IPS DF 6.9 (cell line): Measurements from ENCODE around the gene SYT11.

Source experiments
- DNase-seq: peaks from one replicate; pipeline ENCODE4 v3.0.0-alpha.2; 2013; ENCODE audit warnings: low read depth, low spot score
- H3K27ac ChIP-seq: one replicate; pipeline ENCODE4 v1.5.1; 2013; ENCODE audit warnings: low read length, control low read depth
- H3K27me3 ChIP-seq: 2 replicates; pipeline ENCODE4 v1.6.1; 2013; ENCODE audit warnings: mild to moderate bottlenecking, low read length; ENCODE audit not compliant: control insufficient read depth, insufficient read depth
- H3K36me3 ChIP-seq: 2 replicates; pipeline ENCODE4 v1.6.1; 2013; ENCODE audit warnings: low read length; ENCODE audit not compliant: control insufficient read depth, insufficient read depth
- H3K4me1 ChIP-seq: 2 replicates; pipeline ENCODE4 v1.6.1; 2013; ENCODE audit warnings: low read length; ENCODE audit not compliant: control insufficient read depth, insufficient read depth
- H3K4me3 ChIP-seq: 2 replicates; pipeline ENCODE4 v1.5.1; 2013; ENCODE audit warnings: mild to moderate bottlenecking, low read length
- H3K9me3 ChIP-seq: 2 replicates; pipeline ENCODE4 v1.6.1; 2013; ENCODE audit warnings: low read length, inconsistent platforms; ENCODE audit not compliant: control insufficient read depth, insufficient read depth
- whole genome bisulfite sequencing: extraction: QIAGEN DNeasy Blood & Tissue Kit; methylation state at CpG from one replicate; pipeline ENCODE4 v1.1.7; 2013; ENCODE audit warnings: mixed read lengths, missing lambda C conversion rate; ENCODE audit not compliant: insufficient read length, insufficient coverage; 5-methylcytosine and 5-hydroxymethylcytosine counted together

Gene SYT11

DNA sequence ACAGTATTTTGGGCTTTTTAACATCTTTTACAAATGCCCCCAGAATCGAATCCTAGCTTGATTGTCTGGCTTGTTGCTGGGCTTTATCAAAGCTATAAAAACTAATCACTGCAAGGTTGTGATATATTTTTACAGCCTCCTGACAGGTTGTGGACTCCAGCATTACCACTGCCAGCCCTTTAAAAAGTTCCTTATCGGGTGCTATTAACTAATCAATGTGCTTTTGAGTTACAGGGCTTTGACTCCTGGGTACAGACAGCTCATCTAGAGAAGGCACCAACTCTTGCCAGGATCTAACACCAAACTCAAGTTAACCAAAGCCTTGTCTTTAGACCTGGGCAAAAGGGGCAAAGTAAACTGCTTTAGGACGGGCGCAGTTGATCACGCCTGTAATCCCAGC lies 19.0 kb upstream of the SYT11 start:
- Histone ChIP-seq H3K27me3 (no peaks in the 10 kb centered on the region), H3K9me3 (no peaks in the 10 kb centered on the region), H3K4me1 (no peaks in the 10 kb centered on the region), H3K4me3 (no peak overlapping the region), H3K27ac (no peak overlapping the region), H3K36me3 (no peaks in the 10 kb centered on the region)
- DNase-seq, result no peak
- no CpG with 5 or more reads among the region's 5 CpGs for WGBS

DNA sequence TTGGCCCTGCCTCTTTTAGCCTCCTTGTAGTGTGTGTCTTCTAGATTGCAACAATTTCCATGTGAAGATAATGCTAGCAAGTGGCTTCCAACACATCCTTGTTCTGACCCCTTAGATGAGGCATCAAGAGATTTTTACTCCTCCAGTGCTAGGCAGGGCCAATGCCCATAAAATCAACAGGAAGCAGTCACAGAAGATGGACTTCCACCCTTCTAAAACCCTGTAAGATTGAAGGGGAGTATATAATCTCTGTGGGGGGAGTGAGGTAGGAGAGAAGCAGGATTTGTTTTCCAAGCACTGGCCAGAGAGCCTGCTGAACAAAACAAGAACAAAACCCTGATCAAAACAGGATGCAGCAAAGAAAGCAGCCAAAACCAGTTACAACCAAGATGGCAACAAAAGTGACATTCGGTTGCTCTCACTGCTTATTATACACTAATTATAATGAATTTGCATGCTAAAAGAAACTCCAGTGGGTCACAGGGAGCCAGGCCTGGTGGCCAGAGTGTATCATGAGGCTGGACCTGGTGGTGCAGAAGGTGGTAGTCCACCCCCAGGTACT lies 14.4 kb upstream of the SYT11 start:
- Histone ChIP-seq H3K27me3 (no peaks in the 10 kb centered on the region), H3K36me3 (peaks cover 6% of the 10 kb centered on the region; the same call in 1 of the 2 replicates), H3K4me1 (no peaks in the 10 kb centered on the region), H3K9me3 (no peaks in the 10 kb centered on the region), H3K4me3 (no peak overlapping the region), H3K27ac (no peak overlapping the region)
- WGBS, result no CpG with 5 or more reads among the region's 1 CpG
- DNase-seq, result no peak

DNA sequence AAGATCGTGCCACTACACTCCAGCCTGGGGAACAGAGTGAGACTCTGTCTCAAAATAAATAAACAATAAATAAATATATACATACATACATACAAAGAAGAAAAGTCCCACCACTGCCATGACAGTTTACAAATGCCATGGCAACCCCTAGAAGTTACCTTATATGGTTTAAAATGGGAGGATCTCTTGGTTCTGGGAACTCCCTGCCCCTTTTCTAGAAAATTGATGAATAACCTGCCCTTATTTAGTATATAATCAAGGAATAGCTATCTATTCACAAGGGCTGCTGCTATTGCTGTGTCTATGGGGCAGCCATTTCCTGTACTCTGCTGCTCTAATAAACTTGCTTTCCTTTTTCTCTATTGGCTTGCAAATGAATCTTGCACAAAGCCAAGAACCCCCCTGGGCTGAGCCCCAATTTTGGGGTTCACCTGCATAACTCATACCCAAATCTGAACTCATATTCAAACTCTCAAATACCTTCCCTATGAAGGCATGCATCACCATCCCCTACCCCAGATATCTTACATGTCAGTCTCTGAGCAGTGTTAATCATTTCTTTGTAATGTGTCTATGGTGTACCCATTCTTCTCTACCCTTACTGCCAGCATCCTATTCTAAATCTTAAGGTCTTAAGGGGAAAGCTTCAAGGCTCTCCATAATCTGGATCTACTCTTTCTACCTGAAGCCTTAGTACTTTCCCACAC lies 11.4 kb upstream of the SYT11 start:
- no peak for DNase-seq
- no peak overlapping the region for H3K27ac ChIP-seq
- H3K9me3 ChIP-seq, result no peaks in the 10 kb centered on the region
- no peaks in the 10 kb centered on the region for H3K27me3 ChIP-seq
- WGBS, result no CpG with 5 or more reads among the region's 1 CpG
- no peak overlapping the region for H3K4me3 ChIP-seq
- H3K36me3 ChIP-seq, result peaks cover 11% of the 10 kb centered on the region
- H3K4me1 ChIP-seq, result no peaks in the 10 kb centered on the region

DNA sequence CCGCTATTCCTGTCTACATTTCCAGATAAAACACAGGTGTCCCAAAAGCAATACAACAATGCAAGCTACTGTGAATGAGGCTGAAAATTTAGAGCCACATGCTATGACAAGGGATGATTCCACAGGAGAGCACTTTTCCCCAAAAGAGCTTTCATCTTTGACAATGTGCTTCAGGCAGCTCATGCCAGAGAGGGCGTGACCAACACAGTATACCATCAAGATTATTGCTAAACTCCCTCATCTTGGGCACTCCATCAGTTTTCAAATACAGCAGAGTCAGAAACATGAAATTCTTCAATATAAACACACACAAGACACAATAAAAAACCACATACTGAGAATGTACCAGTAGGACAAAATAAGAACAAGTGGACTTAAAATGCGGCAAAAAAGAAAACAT lies 9.0 kb upstream of the SYT11 start:
- WGBS, result no CpG with 5 or more reads among the region's 3 CpGs

DNA sequence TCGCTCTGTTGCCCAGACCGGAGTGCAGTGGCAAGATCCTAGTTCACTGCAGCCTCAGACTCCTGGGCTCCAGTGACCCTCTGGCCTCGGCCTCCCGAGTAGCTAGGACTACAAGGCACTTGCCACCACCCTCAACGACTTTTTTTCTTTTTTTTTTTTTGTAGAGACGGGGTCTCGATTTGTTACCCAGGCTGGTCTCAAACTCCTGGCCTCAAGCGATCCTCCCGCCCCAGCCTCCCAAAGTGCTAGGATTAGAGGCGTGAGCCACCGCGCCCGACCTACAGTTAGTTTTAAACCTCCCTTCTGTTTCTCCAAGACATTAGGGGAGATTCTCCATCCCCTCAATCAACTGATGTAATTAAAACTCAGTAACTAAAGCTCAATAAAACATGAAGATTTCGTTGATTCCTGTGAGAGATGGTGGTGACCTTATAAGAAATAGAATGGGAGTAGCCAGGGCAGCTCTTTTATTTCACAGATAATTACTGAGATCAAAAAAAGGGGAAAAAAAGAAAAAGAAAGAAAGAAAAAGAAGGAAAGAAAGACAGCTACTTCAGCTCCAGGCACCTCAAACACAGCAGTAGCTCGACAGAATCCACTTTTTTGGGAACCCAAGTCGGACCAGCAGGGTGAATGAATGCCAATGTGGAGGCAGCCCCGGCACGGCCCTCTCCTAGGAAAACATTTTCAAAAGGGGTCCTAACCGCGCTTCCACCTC lies 3.0 kb upstream of the SYT11 start:
- no peaks in the 10 kb centered on the region for H3K9me3 ChIP-seq
- no CpG with 5 or more reads among the region's 20 CpGs for WGBS
- peaks cover 7% of the 10 kb centered on the region; the same call in 1 of the 2 replicates for H3K36me3 ChIP-seq
- no peak for DNase-seq
- H3K4me3 ChIP-seq, result peak overlapping the region; percentile 77
- H3K27ac ChIP-seq, result no peak overlapping the region
- H3K27me3 ChIP-seq, result no peaks in the 10 kb centered on the region
- H3K4me1 ChIP-seq, result no peaks in the 10 kb centered on the region

More for the DNA sequence above, 9.0 kb upstream of the SYT11 start:
- no peak overlapping the region for H3K27ac ChIP-seq
- no peaks in the 10 kb centered on the region for H3K27me3 ChIP-seq
- DNase-seq, result no peak
- H3K4me1 ChIP-seq, result no peaks in the 10 kb centered on the region
- peaks cover 13% of the 10 kb centered on the region for H3K36me3 ChIP-seq
- H3K4me3 ChIP-seq, result no peak overlapping the region
- no peaks in the 10 kb centered on the region for H3K9me3 ChIP-seq

DNA sequence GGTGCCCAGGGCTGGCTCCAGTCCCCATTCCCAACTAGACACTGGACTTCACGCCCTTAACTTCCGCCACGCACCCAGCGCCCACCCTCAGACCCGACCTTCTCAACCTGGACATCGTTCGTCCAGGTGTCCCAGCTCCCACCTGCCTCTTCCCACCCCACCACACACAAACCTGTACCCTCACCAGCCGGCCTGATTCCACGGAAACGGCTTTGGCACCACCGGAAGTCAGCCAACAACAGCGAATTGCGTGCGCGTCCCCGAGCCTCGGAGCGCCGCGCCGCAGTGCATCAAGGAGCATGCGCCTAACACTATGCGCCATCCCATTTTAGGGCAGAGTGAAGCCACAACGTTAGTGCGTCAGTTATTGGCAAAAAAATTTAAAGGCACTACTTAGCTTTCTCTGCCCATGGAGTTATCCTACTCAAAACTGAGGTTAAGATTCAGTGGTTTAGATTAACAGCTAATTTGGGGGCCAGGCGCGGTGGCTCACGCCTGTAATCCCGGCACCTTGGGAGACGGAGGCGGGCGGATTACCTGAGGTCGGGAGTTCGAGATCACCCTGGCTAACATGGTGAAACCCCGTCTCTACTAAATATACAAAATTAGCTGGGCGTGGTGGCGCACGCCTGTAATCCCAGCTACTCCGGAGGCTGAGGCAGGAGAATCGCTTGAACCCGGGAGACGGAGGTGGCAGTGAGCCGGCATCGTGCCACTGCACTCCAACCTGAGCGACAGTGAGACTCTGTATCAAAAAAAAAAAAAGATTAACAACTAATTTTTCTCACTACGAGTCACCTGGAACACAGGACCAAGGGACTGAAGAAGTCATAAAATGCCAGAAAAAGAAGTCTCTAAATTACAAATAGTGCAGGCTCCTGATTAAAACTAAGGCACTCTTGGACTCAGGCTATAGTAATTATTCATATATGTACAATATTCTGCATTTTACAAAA lies 2.1 kb upstream of the SYT11 start, which contains the start of gene GON4L:
Gene GON4L, minus strand, starts transcription at position 240 of the 956 bp plus-strand sequence. CDS start 3,434 bp downstream, outside the sequence.
- Histone ChIP-seq H3K4me1 (no peaks in the 10 kb centered on the region), H3K36me3 (peaks cover 5% of the 10 kb centered on the region; the same call in 1 of the 2 replicates), H3K27me3 (no peaks in the 10 kb centered on the region), H3K4me3 (peak within 1 kb of the TSS; percentile 77), H3K9me3 (no peaks in the 10 kb centered on the region), H3K27ac (no peak within 1 kb of the TSS)
- no CpG with 5 or more reads among the region's 46 CpGs for WGBS
- peak; percentile 80 for DNase-seq

DNA sequence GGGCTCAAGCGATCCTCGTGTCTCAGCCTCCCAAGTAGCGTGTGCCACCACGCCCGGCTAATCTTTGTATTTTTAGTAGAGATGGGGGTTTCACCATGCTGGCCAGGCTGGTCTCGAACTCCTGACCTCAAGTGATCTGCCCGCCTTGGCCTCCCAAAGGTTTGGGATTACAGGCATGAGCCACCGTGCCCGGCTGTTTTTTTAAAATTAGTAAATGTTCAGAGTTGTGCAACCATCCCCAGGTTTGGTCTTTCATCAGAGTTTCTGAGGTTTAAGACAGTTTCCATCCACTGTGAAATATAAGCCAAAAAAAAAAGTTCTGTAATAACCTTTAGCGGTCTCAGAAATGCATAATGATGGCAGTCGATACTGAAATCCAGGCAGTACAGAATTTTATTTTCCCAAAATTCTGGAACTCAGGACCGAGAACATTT lies 550 bp upstream of the SYT11 start:
- no peaks in the 10 kb centered on the region for H3K36me3 ChIP-seq
- H3K27ac ChIP-seq, result no peak overlapping the region
- H3K9me3 ChIP-seq, result no peaks in the 10 kb centered on the region
- no peak for DNase-seq
- H3K27me3 ChIP-seq, result no peaks in the 10 kb centered on the region
- WGBS, result no CpG with 5 or more reads among the region's 12 CpGs
- H3K4me1 ChIP-seq, result no peaks in the 10 kb centered on the region
- H3K4me3 ChIP-seq, result no peak overlapping the region; the same call in 1 of the 2 replicates

DNA sequence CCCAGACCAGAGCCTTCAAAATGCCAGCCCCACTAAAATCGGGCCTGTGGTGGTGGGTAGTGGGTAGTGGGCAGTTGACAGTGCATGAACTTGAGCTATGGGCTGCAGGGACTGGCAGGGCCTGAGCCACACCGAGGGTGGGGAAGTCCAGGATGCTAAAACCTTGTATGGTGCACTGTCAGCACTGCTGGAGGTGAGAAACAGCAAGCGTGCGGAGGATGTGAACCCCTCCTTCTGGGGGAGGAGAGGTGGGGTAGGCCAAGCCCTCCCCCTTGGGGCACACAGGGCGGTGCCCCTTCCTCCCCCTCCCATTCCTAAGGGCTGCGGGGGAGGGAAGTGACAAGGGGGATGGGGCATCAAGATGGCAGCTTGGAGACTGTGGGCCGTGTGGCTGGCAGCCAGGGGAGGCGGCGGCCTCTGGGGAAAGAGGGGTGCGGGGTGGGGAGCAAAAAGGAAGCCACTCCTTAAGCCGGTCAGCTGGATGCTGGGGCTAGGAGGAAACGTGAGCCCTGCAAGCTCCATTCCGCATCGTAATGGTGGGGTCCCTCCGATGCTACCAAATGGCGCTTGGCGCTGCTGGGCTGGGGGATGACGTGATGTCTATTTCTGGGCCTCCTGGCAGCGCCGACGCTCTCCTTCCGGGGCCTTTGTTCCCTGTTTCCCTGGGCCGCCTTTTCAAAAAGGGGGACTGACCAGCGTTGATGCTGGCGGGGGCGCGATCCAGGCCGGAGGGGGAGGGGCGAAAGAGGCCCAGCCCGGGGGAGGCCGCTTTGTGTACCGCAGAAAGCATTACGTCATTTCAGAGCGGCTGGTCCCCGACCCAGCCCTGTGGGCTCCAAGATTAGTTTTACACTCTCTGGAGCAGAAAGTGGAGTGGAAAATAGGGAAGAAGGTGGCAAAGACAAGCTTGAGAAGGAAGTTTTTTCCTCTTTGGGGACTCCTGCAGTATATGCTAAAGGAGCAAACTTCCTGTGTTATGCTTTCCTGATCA lies 809 bp downstream of the SYT11 start:
- Histone ChIP-seq H3K9me3 (no peaks in the 10 kb centered on the region), H3K36me3 (no peaks in the 10 kb centered on the region), H3K4me3 (peak overlapping the region; percentile 42; the same call in 1 of the 2 replicates), H3K27me3 (no peaks in the 10 kb centered on the region), H3K27ac (no peak overlapping the region), H3K4me1 (no peaks in the 10 kb centered on the region)
- no CpG with 5 or more reads among the region's 35 CpGs for WGBS
- no peak for DNase-seq

DNA sequence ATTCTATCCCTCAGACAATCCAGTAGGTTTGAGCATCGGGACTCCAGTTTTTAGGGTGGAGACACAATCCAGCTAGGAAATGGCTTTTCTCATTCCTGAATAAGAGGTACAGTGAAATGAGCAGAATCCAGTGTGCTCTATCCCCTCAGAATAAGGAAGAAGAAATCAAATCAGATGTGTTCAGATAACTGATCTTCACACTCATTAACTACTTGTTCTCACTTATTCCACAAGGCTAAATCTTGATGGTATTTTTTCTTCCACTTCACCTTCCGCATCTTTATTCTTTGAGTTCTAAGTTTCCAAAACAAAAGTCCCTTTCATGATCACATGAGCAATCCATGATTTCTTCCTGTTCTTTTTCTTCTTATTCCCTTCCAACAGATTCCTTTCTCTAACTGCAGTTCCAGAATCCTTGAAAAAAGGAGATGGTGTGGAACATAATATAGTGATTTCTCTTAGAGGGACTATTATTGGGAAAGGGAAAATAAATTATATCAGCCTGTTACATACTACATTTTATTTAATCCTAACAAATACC lies 1.7 kb downstream of the SYT11 start:
- DNase-seq, result no peak
- no peak overlapping the region for H3K4me3 ChIP-seq
- WGBS, result no CpG with 5 or more reads among the region's 2 CpGs

More for the DNA sequence above, 1.7 kb downstream of the SYT11 start:
- H3K4me1 ChIP-seq, result no peaks in the 10 kb centered on the region
- no peaks in the 10 kb centered on the region for H3K9me3 ChIP-seq
- H3K36me3 ChIP-seq, result no peaks in the 10 kb centered on the region
- H3K27ac ChIP-seq, result no peak overlapping the region
- no peaks in the 10 kb centered on the region for H3K27me3 ChIP-seq
